Sigmoid colon (tissue), 7 donors: Measurements from ENCODE around the gene APC. TPM values are rescaled to one million over a fixed set of nuclear protein-coding genes. Genes with fewer than 3 reads are reported as not detected.

Experiments
- DNase-seq: peaks from one replicate; pipeline ENCODE4 v3.0.0-alpha.2; 2019
- H3K27ac ChIP-seq, 4 donors: fragments of 200-600 bp; sonication (generic); one replicate each; pipeline ENCODE4 v1.5.1; 2016 to 2019; ENCODE audit warnings: mild to moderate bottlenecking in 1 of 4
- H3K27me3 ChIP-seq, 3 donors: fragments of 200-600 bp; sonication (generic); one replicate each; pipeline ENCODE4 v1.5.1; 2019; ENCODE audit warnings: mild to moderate bottlenecking in 1 of 3
- H3K36me3 ChIP-seq, 4 donors: fragments of 200-600 bp; sonication (generic); one replicate each; pipeline ENCODE4 v1.5.1; 2016 to 2019
- H3K4me1 ChIP-seq, 4 donors: fragments of 200-600 bp; sonication (generic); one replicate each; pipeline ENCODE4 v1.5.1; 2017 to 2019
- H3K4me3 ChIP-seq, 4 donors: fragments of 200-600 bp; sonication (generic); one replicate each; pipeline ENCODE4 v1.5.1; 2017 to 2019; ENCODE audit warnings: mild to moderate bottlenecking in 2 of 4, moderate library complexity in 1 of 4
- H3K9me3 ChIP-seq, 4 donors: fragments of 200-600 bp in 3 of 4; sonication (generic) in 3 of 4; one replicate each; pipeline versions ENCODE4 v1.5.1 to v1.6.1; 2013 to 2019
- EP300 ChIP-seq, 4 donors: sonication (generic); formaldehyde crosslinking; IDR thresholded peaks; one replicate each; pipeline ENCODE4 v1.6.1; 2017; ENCODE audit warnings: antibody characterized with exemption in 4 of 4
- POLR2A ChIP-seq, 2 donors: fragments of 450-650 bp; IDR thresholded peaks; one replicate each; pipeline ENCODE4 v1.6.1; 2016; ENCODE audit warnings: antibody characterized with exemption in 2 of 2, mild to moderate bottlenecking in 2 of 2, moderate library complexity in 2 of 2
- POLR2AphosphoS5 ChIP-seq, 4 donors: sonication (generic); formaldehyde crosslinking; IDR thresholded peaks; one replicate each; pipeline ENCODE4 v1.6.1; 2017; ENCODE audit warnings: antibody characterized with exemption in 4 of 4
- whole genome bisulfite sequencing, 2 donors: extraction: QIAGEN DNeasy Blood & Tissue Kit; methylation state at CpG; one replicate each; pipeline ENCODE4 v1.1.7; 2013; 5-methylcytosine and 5-hydroxymethylcytosine counted together
- intact Hi-C: fragments of 100-400 bp; cut with DNase I; formaldehyde crosslinking; loops from one replicate; pipeline ENCODE4 v1.15.1; 2023
- polyA plus RNA-seq, 3 donors: library from polyadenylated mRNA; stranded (reverse); fragments of 200-250 nt; gene quantifications; one replicate each; pipeline ENCODE4 v1.2.3, GENCODE V29; 2013
- total RNA-seq, 4 donors: library from RNA; depleted of rRNA; stranded (reverse); fragments of >200 nt; gene quantifications; one replicate each; pipeline ENCODE4 v1.1.0, GENCODE V29; 2016
- TF ChIP-seq, protein P1 (sequence below), 4 experiments: fragments of 450-650 bp in 3 of 4; fragments of 200-600 bp in 1 of 4; IDR thresholded peaks; one replicate each; pipeline ENCODE4 v1.5.1; 2016 to 2019; ENCODE audit warnings: antibody characterized with exemption in 4 of 4, mild to moderate bottlenecking in 3 of 4, moderate library complexity in 2 of 4
- donor health status: healthy with polysubstance abuse.
- donor health status: Bipolar disorder and iron deficiency.
- donor health status: healthy.

APC gene
- total and polyA plus RNA-seq, 7 donors: 2.4 to 81.4 (median 46.1) TPM

DNA sequence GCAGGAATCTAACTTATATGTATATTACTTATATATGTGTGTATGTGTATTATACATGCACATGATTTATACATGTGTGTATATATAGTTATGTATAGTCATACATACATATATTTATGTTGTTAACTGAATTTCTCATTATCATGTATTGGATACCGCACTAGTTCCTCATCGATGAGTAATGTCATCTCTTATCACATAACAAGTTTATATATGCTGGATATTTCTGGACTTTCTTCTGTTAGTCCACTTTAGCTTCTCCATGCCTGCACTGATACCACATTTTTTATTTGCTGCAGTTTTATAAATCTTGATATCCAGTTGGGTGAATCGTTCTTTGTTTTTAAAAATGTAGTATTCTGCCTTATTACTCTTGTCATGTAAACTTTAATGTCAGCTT, 50.2 kb downstream of the APC start:
- TF ChIP-seq EP300 (IDR thresholded peaks at IDR 0.05) (no peak), POLR2A (IDR thresholded peaks at IDR 0.05) (no peak), POLR2AphosphoS5 (IDR thresholded peaks at IDR 0.05) (no peak)
- TF ChIP-seq, protein P1, sequence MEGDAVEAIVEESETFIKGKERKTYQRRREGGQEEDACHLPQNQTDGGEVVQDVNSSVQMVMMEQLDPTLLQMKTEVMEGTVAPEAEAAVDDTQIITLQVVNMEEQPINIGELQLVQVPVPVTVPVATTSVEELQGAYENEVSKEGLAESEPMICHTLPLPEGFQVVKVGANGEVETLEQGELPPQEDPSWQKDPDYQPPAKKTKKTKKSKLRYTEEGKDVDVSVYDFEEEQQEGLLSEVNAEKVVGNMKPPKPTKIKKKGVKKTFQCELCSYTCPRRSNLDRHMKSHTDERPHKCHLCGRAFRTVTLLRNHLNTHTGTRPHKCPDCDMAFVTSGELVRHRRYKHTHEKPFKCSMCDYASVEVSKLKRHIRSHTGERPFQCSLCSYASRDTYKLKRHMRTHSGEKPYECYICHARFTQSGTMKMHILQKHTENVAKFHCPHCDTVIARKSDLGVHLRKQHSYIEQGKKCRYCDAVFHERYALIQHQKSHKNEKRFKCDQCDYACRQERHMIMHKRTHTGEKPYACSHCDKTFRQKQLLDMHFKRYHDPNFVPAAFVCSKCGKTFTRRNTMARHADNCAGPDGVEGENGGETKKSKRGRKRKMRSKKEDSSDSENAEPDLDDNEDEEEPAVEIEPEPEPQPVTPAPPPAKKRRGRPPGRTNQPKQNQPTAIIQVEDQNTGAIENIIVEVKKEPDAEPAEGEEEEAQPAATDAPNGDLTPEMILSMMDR (IDR thresholded peaks at IDR 0.05): no peak
- 95 to 96% methylated on average over 3 of the region's 3 CpGs for WGBS, 2 donors
- no peak overlapping the region for H3K27ac ChIP-seq
- H3K9me3 ChIP-seq: no peaks in the 10 kb centered on the region
- peaks cover 0 to 38% (median 5%) of the 10 kb centered on the region in 4 donors for H3K36me3 ChIP-seq
- no peak overlapping the region for H3K4me3 ChIP-seq
- H3K27me3 ChIP-seq: no peaks in the 10 kb centered on the region
- DNase-seq: no peak
- H3K4me1 ChIP-seq: peaks cover 0 to 4% (median 0%) of the 10 kb centered on the region in 4 donors
- intact Hi-C loops: no loop called here

DNA sequence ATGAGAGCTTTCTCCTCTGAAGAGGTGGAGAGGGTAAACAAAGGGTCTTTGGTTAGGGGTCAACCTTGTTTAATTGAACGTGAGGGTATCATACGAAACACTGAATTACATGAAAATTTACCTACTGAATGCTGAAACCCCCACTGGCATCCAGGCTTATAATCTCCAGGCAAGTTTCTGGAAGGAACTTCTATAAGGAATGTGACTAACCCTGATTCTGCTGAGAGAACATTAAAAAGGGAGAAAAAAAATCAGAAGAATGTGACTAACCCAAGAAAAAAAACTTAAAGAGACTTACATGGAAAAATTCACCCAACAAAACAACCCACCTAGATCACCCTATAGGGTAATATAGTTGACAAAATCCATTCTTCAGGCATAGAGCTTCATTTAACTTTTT, 55.5 kb downstream of the APC start:
- WGBS, 2 donors: 91 to 93% methylated on average over 2 of the region's 2 CpGs
- no peak for DNase-seq
- H3K4me3 ChIP-seq: no peak overlapping the region
- intact Hi-C loops: no loop called here
- peaks cover 0 to 74% (median 13%) of the 10 kb centered on the region in 4 donors for H3K36me3 ChIP-seq
- H3K4me1 ChIP-seq: no peaks in the 10 kb centered on the region
- TF ChIP-seq POLR2AphosphoS5 (IDR thresholded peaks at IDR 0.05) (no peak), POLR2A (IDR thresholded peaks at IDR 0.05) (no peak), EP300 (IDR thresholded peaks at IDR 0.05) (no peak)
- TF ChIP-seq, protein P1 (IDR thresholded peaks at IDR 0.05): no peak
- H3K27me3 ChIP-seq: no peaks in the 10 kb centered on the region
- no peaks in the 10 kb centered on the region for H3K9me3 ChIP-seq
- H3K27ac ChIP-seq: no peak overlapping the region

DNA sequence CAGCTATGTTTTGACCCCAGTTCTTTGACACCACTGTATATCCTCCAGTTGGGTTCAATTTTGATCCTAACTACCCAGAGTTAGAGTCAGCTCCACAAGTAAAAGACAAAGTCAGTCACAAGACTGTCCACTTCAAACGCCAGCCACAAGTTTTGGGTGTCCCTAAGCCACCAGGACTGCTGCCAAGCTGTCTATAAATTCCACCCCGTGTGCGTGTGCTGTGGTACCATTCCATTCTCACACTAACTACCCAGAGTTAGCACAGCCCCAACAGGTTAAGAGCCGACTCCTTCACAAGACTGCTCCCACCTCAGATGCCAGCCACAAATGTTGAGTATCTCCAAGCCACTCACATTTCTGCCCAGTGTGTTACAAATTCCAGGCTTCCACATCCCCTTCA, 56.7 kb downstream of the APC start:
- H3K27ac ChIP-seq: no peak overlapping the region
- H3K27me3 ChIP-seq: no peaks in the 10 kb centered on the region
- H3K4me3 ChIP-seq: no peak overlapping the region
- intact Hi-C loops: no loop called here
- no peak for DNase-seq
- H3K9me3 ChIP-seq: no peaks in the 10 kb centered on the region
- TF ChIP-seq POLR2AphosphoS5 (IDR thresholded peaks at IDR 0.05) (no peak), EP300 (IDR thresholded peaks at IDR 0.05) (no peak), POLR2A (IDR thresholded peaks at IDR 0.05) (no peak)
- TF ChIP-seq, protein P1 (IDR thresholded peaks at IDR 0.05): no peak
- WGBS, 2 donors: 91 to 94% methylated on average over 4 of the region's 4 CpGs
- H3K4me1 ChIP-seq: no peaks in the 10 kb centered on the region
- H3K36me3 ChIP-seq: peaks cover 0 to 74% (median 13%) of the 10 kb centered on the region in 4 donors

DNA sequence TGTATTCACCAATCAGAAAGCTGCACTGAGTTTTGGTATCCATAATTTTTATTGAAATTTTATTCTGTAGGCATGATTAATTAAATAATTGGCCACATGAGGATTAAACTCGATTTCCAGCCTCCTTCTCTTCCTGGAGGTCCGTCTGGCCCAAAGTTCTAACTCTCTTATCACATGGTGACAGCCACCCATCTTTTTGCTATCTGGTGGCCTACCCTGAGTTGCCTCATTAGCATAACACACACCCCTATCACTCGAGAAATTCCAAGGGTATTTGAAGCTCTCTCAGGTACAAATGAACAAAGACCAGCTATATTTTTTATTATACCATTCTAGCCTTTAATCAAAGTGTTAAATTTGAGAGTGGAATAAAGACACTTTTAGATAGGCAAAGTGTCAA, 57.7 kb downstream of the APC start:
- no peak for DNase-seq
- 71 to 79% methylated on average over 3 of the region's 3 CpGs for WGBS, 2 donors
- intact Hi-C loops: no loop called here
- no peaks in the 10 kb centered on the region for H3K4me1 ChIP-seq
- TF ChIP-seq, protein P1 (IDR thresholded peaks at IDR 0.05): no peak
- TF ChIP-seq POLR2A (IDR thresholded peaks at IDR 0.05): no peak
- TF ChIP-seq POLR2AphosphoS5 (IDR thresholded peaks at IDR 0.05): no peak
- TF ChIP-seq EP300 (IDR thresholded peaks at IDR 0.05): no peak
- H3K27me3 ChIP-seq: no peaks in the 10 kb centered on the region
- H3K27ac ChIP-seq: no peak overlapping the region
- no peaks in the 10 kb centered on the region for H3K9me3 ChIP-seq
- H3K36me3 ChIP-seq: peaks cover 0 to 66% (median 13%) of the 10 kb centered on the region in 4 donors
- no peak overlapping the region for H3K4me3 ChIP-seq
